SKM-1 (cell line): Measurements from ENCODE around the gene CUL3.
"Not testable (repeated sequence)": the region's sequence is repeated elsewhere in the genome, so short reads cannot be mapped to it uniquely, and the experiment has no call there.

ENCODE experiments used
- DNase-seq: peaks from one replicate; lab custom pipeline; 2025; ENCODE audit not compliant: unreplicated experiment; lab: John Stamatoyannopoulos, UW

Gene CUL3

DNA sequence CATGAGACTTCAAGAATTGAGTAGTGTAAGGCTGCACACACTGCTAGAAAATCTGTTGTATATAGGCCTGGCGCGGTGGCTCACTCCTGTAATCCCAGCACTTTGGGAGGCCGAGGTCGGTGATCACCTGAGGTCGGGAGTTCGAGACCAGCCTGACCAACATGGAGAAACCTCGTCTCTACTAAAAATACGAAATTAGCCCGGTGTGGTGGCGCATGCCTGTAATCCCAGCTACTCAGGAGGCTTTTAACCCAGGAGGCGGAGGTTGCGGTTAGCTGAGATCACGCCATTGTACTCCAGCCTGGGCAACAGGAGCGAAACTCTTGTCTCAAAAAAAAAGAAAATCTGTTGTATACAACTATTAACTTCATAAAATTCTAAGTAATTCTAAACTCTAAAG, 2.1 kb downstream of the CUL3 start:
- DNase-seq = not testable (repeated sequence)

DNA sequence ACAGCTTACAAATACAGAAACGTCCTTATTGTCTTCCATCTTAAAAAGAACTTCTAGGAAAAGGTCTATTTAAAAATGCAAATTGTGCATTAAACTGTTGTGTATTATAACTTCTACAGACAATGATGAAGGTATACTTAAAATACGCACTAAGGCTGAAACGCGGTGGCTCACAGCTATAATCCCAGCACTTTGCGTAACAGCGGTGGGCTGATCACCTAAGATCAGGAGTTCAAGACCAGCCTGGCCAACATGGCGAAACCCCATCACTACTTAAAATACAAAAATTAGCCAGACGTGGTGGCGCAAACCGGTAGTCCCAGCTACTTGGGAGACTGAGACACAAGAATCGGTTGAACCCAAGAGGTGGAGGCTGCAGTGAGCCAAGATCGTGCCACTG, 4.9 kb downstream of the CUL3 start:
- no peak for DNase-seq

DNA sequence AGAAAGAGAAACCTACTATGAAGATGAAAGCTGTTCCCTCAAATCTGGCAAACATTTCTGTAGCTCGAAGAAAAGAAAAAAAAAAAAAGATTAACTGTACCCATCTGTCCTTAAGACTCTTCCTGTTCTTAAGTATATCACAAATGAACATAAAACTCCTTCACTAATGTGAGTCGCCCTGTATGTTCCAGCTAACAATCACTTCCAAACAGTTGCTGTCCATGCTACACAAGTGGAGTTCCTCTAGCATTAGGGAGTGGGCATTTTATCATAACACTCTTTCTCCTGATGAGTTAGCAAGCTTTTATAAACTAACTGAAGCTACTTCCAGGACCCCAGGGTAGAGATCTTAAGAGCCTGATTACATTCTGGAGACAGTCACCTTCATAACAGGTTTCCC, 5.8 kb downstream of the CUL3 start:
- DNase-seq = no peak

DNA sequence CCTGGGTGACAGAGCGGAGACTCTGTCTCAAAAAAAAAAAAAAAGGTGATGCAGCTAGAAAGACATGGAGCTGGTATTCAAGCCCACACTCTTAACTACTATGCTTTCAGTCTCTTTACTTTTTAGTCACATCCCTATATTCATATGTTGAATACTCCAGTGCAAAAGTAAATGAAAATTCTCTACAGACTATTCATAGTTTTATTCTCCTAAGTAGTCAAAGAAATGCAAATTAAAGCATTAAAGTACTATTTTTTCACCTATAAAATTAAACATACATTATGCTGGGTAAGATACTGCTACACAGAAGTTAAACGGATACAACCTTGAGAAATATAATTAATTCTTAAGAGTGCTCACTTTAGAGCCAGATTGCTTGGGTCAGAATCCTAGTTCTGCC, 7.6 kb downstream of the CUL3 start:
- no peak for DNase-seq

DNA sequence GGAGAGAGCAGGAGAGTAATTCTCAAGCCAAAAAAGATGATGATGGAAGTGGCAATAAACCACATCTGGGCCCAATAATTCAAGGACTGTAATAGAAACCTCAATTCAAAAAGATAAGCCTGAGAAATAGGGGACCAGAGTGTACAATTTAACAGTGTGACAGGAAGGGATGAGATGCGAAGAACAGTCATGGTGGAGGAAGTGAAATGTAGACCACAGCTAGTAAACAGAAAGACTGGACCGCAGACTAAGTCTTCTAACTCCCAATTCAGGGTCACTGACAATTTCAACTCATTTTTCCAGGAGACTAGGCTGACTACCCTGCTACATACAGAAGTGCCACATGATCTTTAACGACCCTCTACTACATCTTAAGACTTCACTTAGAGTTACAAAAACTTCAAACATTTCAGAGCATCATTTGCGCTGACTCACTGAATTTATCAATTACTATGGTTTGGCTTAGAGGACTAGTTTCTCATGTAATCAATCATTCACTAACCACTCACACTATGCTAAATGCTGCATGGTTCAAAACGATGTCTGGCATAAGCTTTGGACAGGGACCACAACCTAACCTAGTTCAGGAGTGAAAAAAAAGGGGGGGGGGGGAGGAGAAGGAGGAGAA, 9.0 kb downstream of the CUL3 start:
- DNase-seq = no peak

DNA sequence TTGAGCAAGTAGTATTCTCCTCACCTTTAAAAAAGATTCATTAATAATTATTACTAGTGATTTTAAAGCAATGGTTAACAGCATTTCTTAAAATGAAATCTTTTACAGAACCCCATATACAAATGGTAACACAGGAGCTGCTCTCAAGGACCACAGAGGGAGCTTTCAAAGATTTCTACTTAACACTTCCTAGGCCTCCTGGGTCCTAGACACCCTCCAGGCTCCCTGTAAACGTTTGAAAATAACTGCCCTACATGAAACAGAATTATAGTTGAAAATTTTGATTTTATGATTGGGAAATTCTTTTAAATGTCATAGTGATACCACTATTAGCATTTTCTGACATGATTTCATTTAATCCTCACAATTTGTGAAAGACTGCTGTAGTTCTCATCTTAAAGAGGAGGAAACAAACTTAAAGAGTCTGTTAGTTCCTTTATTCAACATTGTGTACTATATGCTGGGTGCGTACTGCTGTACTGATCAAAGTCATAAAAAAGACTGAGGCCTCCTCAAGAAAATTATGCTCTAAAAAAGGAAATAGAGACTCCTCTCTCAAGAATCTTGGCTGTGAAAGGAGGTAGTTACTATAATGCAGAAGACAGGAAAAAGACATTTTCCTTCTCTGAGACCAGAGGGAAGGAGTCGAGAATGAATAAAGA, 10.6 kb downstream of the CUL3 start:
- DNase-seq = no peak

DNA sequence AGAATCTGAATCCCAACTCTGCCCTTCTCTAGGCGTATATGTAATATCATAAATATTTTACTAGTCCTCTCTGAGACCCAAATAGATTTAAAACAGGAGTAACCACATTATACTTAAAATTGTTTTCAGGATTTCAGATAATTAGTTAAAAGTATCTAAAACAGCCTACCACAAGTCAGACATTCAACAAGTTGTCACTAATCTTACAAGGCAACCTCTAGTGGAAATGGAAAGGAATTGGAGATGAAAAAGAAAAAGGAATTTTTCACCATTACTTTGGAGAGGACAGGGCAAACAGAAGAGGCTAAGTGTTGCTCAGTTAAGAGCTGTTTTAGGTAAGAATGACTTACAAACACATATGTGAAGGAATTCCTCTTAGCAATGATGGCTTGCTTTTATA, 11.4 kb downstream of the CUL3 start:
- DNase-seq = no peak

DNA sequence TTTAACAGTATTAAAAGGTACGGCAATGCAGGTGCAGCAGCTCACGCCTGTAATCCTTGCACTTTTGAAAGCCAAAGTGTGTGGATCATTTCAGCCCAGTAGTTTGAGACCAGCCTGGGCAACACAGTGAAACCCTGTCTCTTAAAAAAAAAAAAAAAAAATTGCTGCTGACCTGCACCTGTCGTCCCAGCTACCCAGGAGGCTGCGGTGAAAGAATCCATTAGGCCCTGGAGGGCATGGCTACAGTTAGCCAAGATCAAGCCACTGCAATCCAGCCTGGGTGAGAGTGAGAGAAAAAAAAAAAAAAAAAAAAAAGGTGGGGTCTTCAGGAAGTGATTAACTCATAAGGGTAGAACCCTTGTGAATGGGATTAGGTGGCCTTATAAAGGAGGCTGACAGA, 12.8 kb downstream of the CUL3 start:
- DNase-seq = no peak

DNA sequence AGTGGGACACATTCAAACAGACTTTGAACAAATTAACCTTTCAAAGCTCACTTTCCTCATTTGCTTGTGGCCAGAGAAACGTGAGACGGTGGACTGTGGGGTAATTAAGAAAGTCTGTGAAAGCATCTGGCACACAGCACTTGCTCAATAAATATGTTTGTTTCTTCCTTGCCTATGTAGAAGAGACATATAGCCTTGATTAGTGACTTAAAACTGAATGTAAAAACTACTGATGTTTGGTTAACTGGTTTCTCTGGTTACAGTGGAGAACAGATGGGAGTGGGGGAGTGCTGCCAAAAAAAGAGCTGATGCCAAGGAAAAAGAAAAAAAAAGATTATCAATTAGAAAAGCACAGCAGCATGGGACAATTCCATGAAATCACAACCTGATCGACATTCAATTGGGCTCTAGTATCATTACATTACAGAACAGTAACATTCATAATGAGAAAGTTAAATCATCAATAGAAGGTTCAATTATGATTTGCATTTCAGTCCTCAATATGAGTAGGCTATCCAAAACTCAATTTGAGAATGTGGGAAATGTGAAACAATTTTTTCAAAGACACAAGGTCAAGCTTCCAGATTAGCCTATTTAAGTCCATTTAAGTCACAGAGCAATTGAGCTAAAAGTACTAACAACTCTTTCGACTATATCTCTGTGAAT, 14.7 kb downstream of the CUL3 start:
- DNase-seq = no peak

DNA sequence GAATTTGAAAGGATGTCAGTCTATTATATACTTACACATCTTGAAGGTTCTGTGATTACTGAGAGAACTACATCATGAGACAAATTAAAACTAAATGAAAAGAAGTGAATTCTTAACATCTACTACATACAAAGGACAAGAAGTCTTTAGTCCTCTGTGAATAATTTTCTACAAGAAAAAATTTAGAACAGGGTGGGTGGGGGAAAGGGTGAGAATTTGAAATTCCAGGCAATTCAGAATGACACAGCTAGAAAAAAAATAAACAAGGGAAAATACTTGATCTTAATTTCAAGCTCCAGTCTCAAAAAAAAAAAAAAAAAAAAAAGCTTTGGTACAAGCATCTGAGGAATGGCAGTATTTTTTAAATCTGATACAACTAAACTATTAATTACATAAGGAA, 15.5 kb downstream of the CUL3 start:
- no peak for DNase-seq

DNA sequence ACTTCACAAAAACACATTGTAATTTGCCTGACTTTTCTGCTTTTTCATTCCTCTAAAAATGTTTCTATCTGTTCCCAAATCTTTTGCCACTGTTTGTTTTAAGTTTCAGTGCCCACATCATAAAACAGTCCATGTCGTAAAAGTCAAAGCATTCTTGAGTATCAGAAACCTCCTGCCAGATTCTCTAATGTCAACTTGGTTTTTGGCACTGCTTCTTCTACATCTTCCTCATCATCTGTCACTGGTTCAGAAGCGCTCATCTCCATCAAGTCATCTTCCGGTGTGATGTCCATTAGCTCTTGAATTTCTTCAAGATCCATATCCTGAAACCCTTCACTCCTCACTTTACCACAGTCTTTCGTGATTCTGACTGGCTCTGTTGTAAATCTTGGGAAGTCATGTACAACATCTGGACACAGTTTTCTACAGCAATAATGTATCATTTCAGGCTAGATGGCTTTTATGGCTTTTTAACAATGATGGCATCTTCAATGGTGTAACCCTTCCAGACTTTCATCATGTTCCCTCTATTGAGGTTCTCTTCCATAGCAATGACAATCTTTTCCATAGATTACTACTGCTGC, 19.6 kb downstream of the CUL3 start:
- no peak for DNase-seq

DNA sequence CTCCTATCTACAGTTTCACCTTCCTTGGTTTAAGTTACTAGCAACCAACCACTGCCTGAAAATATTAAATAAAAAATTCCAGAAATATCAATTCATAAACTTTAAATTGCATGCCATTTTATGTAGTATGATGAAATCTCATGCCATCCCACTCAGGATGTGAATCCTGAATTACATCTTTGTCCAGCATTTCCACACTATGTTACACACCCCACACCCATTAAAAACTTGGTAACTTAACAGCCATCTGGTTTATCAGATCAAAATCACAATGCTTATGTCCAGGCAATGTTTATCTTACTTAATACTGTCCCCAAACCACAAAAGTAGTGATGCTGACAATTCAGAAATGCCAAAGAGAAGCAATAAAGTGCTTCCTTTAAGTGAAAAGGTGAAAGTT, 21.6 kb downstream of the CUL3 start:
- DNase-seq = no peak

DNA sequence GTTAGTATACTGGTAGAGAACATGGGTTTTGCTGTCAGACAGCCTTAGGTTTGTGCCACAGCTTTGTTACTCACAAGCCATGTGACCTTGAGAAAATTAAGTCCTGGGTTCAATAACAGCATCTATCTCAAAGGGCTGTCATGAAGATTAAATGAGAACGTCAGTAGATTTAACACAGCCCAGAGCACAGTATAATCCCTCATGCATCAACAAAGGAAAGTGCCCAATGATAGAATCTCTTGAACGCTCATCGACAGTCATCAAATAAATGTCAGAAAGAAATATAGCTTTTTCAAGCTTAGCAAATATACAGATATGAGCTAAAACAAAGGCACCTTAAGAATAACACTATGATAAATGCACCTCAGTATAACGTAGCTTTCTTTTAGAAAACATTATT, 22.3 kb downstream of the CUL3 start:
- no peak for DNase-seq

DNA sequence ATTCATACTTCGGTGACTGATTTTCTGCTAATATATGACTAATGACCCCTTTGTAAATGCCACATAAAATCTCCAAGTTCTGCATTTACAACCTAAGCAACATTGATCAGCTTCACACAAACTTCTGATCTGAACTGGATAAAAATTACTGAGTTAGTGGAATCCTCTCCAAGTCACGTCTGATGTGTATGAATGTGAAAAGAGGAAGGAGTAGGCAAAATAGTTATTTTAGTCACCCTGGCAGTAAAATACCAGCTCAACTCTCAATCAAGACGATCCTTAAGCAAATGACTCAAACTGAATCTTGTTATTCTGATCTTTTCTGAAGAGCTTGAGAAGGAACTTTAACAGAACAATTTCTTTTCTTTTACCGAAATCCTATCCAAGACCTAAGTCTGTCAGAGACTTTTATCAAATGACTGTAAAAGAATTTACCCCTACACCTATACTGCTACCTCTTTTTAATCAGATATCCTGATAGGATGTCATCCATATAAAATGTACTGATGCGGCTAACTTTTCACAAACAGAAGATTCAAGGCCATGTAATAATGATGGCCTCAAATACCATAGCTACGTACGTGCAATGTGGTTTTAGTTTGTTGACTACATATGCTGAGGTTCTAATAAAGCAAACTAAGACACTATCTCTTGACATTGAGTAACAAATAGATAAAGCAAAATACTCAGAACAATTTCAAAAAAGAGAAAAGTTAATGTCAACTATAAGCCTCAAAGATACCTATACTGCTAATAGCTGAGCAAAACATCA, 23.7 kb downstream of the CUL3 start:
- DNase-seq = no peak

DNA sequence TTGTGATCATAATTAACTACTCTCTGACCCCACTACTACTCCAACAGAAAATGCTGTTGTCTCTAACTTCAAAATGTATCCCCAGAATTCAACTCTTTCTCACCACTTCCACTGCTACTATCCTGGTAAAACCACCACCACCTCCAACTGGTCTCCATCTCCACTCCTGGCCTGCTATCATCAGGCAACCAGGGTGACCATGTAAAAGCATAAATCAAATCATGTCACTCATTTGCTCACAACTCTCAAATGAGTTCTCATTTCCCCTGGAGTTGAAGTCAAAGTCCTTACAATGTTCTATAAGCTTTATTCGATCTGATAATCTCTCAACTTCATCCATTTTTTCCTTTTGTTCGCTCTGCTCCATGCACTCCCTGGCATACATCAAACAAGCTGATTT, 24.6 kb downstream of the CUL3 start:
- DNase-seq = no peak

DNA sequence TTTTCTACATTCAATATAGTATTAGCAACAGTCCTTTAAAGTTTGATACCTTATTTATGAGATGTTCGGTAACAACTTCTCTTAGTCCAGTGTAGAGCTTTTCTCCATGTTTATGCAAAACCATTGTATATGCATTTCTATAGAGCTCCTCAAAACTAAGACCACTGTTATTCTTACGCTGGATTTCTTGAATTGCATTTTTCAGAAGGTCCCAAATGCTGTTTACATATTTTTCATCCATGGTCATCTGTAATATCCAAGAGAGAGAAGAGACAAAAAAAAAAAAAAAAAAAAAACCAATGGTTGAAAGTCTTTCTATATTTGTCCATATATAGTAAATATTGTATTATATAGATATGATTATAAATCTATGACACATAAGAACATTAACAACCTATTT, 27.6 kb downstream of the CUL3 start:
- DNase-seq = no peak

DNA sequence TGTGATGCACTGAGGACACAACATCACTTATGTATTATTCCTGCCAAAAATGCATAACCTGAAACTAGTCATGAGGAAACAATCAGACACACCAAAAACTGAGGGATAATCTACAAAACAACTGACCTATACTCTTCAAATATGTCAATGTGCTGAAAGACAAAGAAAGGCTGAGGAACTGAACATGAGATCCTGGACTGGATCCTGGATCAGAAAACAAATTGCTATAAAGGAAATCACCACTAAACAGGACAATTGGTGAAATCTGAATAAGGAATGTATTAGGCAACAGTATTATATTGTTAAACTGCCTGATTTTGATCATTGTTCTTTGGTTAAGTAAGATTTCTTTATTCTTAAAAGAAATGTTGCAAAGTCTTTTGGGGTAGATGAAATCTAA, 28.8 kb downstream of the CUL3 start:
- DNase-seq = no peak

DNA sequence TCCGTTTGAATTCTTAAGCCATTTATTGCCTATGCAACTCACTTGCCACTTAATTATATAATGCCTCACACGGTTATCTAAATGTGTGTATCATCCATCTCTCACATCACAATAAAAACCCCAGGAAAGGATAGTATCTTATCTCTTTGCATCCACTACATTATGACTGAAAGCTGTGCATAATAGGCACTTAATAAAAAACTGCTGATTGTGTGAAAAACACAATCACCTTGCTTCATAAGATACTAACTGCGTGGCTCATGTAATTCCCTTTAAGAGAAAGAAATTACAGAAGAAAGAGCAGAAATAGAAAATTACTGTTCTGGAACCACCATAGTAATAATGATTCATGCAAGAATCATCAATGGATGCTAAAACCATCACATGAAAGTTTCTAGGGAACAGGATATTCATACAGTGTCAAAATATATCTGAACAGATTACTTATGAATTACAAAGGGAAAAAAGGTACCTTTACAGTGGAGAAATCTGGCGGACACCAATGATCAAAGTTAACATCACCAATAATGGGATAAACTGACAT, 29.3 kb downstream of the CUL3 start:
- no peak for DNase-seq

DNA sequence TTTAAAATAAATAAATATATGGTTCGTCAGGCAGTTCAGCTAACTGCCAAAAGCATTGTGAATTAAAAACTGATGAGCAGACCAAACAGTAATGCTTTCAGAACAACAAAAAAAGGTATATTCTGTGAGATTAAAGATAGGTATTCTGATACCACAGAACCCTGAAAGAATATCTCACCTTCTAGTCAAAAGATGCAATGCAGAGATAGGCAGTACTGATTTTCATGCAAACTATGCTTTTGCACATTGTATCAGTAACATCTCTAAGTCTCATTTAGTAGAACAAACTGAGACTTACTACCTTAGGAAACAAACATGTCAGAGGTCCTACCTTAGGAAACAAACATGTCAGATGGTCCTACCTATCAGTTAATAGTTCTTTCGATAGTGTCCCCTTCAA, 32.4 kb downstream of the CUL3 start:
- no peak for DNase-seq

DNA sequence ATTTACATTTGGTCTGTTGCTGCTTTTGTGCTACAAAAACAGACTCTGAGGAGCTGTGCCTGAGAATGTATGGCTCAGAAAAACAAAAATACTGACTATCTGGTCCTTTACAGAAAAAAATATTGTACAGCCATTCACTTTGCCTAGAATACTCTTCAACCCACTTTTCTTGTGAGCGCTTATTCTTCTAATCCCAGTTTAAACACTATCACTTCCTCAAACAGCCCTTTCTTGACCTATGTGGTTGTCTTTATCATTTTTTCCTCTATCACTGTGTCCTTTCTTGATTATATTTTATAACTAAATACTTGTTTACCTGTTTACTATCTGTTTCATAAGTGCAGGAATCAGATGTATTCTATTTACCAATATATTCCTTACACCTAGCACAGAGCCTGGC, 33.5 kb downstream of the CUL3 start:
- DNase-seq = no peak

DNA sequence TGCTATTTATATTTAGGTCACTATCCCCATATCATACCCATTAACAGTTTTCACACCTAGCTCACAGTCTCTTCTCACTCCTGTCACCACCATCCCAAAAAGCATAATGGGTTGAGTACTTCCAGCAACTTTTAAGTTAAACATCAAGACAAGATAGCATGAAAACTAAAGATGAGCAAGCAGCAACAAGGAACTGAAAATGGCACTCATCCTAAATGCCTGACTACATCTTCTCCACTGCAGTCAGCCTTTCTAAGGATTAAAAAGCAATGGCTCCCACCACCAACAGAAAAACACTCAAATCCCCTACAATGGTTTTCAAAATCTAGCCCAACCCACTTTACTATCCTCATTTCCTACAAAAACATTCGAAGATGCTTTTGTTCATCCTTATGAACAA, 38.2 kb downstream of the CUL3 start:
- no peak for DNase-seq
